ENCODE results near the gene RING1. TPM values are rescaled to one million over a fixed set of nuclear protein-coding genes. Genes with fewer than 3 reads are reported as not detected.

The RING1 gene
- total RNA-seq, 1 experiment from 2014 or later: 53.3 TPM

Other genes starting within 250 kb of the RING1 start
- gene BRD2, start 239.9 kb upstream of the RING1 start, total RNA-seq (2014; rRNA removed; shearing (Covaris generic)): 96.4 and 172 TPM in 2 replicates
- 1.4 and 1.7 TPM in 2 replicates for gene HLA-DOA, start 198.9 kb upstream of the RING1 start, total RNA-seq (2014; rRNA removed; shearing (Covaris generic))
- gene HLA-DPA1, start 134.9 kb upstream of the RING1 start, total RNA-seq (2014; rRNA removed; shearing (Covaris generic)): not detected in 2 replicates
- gene HLA-DPB1, start 132.5 kb upstream of the RING1 start, total RNA-seq (2014; rRNA removed; shearing (Covaris generic)): not detected in 2 replicates
- gene COL11A2, start 16.0 kb upstream of the RING1 start, total RNA-seq (2014; rRNA removed; shearing (Covaris generic)): 7.0 and 10.4 TPM in 2 replicates
- gene RXRB, start 7.8 kb upstream of the RING1 start, total RNA-seq (2014; rRNA removed; shearing (Covaris generic)): 11.5 and 18.8 TPM in 2 replicates
- gene SLC39A7, start 7.6 kb upstream of the RING1 start, total RNA-seq (2014; rRNA removed; shearing (Covaris generic)): 102 and 108 TPM in 2 replicates
- gene HSD17B8, start 3.8 kb upstream of the RING1 start, total RNA-seq (2014; rRNA removed; shearing (Covaris generic)): 13.3 and 18.2 TPM in 2 replicates
- 11.3 and 27.1 TPM in 2 replicates for gene VPS52, start 63.4 kb downstream of the RING1 start, total RNA-seq (2014; rRNA removed; shearing (Covaris generic))
- 3,510 and 5,097 TPM in 2 replicates for gene RPS18, start 63.6 kb downstream of the RING1 start, total RNA-seq (2014; rRNA removed; shearing (Covaris generic))
- 0.61 and 1.9 TPM in 2 replicates for gene B3GALT4, start 68.6 kb downstream of the RING1 start, total RNA-seq (2014; rRNA removed; shearing (Covaris generic))
- gene WDR46, start 80.7 kb downstream of the RING1 start, total RNA-seq (2014; rRNA removed; shearing (Covaris generic)): 91.6 and 107 TPM in 2 replicates
- 131 and 154 TPM in 2 replicates for gene PFDN6, start 81.1 kb downstream of the RING1 start, total RNA-seq (2014; rRNA removed; shearing (Covaris generic))
- 58.4 and 62.4 TPM in 2 replicates for gene RGL2, start 90.4 kb downstream of the RING1 start, total RNA-seq (2014; rRNA removed; shearing (Covaris generic))
- gene TAPBP, start 105.6 kb downstream of the RING1 start, total RNA-seq (2014; rRNA removed; shearing (Covaris generic)): 29.8 and 32.7 TPM in 2 replicates
- gene ZBTB22, start 109.2 kb downstream of the RING1 start, total RNA-seq (2014; rRNA removed; shearing (Covaris generic)): 12.8 and 17.1 TPM in 2 replicates
- gene DAXX, start 114.5 kb downstream of the RING1 start, total RNA-seq (2014; rRNA removed; shearing (Covaris generic)): 49.3 and 66.2 TPM in 2 replicates
- 98.5 and 123 TPM in 2 replicates for gene KIFC1, start 183.3 kb downstream of the RING1 start, total RNA-seq (2014; rRNA removed; shearing (Covaris generic))
- 26.0 and 38.0 TPM in 2 replicates for gene PHF1, start 202.5 kb downstream of the RING1 start, total RNA-seq (2014; rRNA removed; shearing (Covaris generic))
- 304 and 376 TPM in 2 replicates for gene CUTA, start 209.6 kb downstream of the RING1 start, total RNA-seq (2014; rRNA removed; shearing (Covaris generic))
- gene SYNGAP1, start 211.6 kb downstream of the RING1 start, total RNA-seq (2014; rRNA removed; shearing (Covaris generic)): 4.0 and 7.4 TPM in 2 replicates
- 20.0 and 25.1 TPM in 2 replicates for gene ZBTB9, start 246.1 kb downstream of the RING1 start, total RNA-seq (2014; rRNA removed; shearing (Covaris generic))